Measurements from ENCODE around the gene TBC1D10A.

TBC1D10A gene

GRCh38 chr22:30297991-30298701 lies 28.6 kb downstream of the TBC1D10A start:
- DNase-seq = no peak

GRCh38 chr22:30297276-30297990 lies 29.3 kb downstream of the TBC1D10A start:
- no peak for DNase-seq

GRCh38 chr22:30296833-30297232 lies 29.9 kb downstream of the TBC1D10A start:
- DNase-seq = no peak

GRCh38 chr22:30296324-30296723 lies 30.4 kb downstream of the TBC1D10A start:
- no peak for DNase-seq

- no peak for DNase-seq
Observed at GRCh38 chr22:30295576-30295975, 31.2 kb downstream of the TBC1D10A start.

GRCh38 chr22:30294830-30295229 lies 31.9 kb downstream of the TBC1D10A start:
- no peak for DNase-seq

GRCh38 chr22:30294066-30294465 lies 32.7 kb downstream of the TBC1D10A start:
- no peak for DNase-seq

- no peak for DNase-seq
Observed at GRCh38 chr22:30293026-30293425, 33.7 kb downstream of the TBC1D10A start.

GRCh38 chr22:30292069-30292970 lies 34.4 kb downstream of the TBC1D10A start:
- DNase-seq = no peak

GRCh38 chr22:30291058-30291892 lies 35.5 kb downstream of the TBC1D10A start:
- no peak for DNase-seq

GRCh38 chr22:30290342-30291057 lies 36.2 kb downstream of the TBC1D10A start:
- no peak for DNase-seq

- DNase-seq = no peak
Observed at GRCh38 chr22:30289980-30290313, 36.8 kb downstream of the TBC1D10A start.

GRCh38 chr22:30289141-30289979 lies 37.4 kb downstream of the TBC1D10A start, which contains the start of gene CASTOR1:
Gene CASTOR1 (minus strand): TSS chr22:30289505. CDS start chr22:30289497, 8 bp downstream.
- peak; percentile 87 for DNase-seq

- DNase-seq = no peak
Observed at GRCh38 chr22:30288419-30289140, 38.2 kb downstream of the TBC1D10A start.

- peak; percentile 85 for DNase-seq
Observed at GRCh38 chr22:30287648-30288418, 38.9 kb downstream of the TBC1D10A start.

GRCh38 chr22:30286813-30287647 lies 39.7 kb downstream of the TBC1D10A start:
- peak; percentile 79 for DNase-seq

GRCh38 chr22:30286331-30286730 lies 40.4 kb downstream of the TBC1D10A start:
- no peak for DNase-seq

- DNase-seq = no peak
Observed at GRCh38 chr22:30285846-30286200, 40.9 kb downstream of the TBC1D10A start.

Data from CD4-positive, alpha-beta T cell treated with Interferon gamma for 1 hour (primary cell).